ENCODE measurements around the gene POU6F2. TPM values are rescaled to one million over a fixed set of nuclear protein-coding genes. Genes with fewer than 3 reads are reported as not detected.

Gene POU6F2
- total and polyA plus RNA-seq, 2 of the 4 experiments (the other 2 are of a cell fraction) = not detected

GRCh38 chr7:39069031-39069430 is 91.3 kb downstream of the POU6F2 start:
- WGBS, 2 experiments (ENCODE audit: extremely low coverage in 2 of 2, insufficient read length in 1 of 2) = 33% methylated on average over 1 of the region's 5 CpGs; no CpG with 5 or more reads in 1 of the 2 experiments
- H3K27me3 ChIP-seq (ENCODE audit: control insufficient read depth, insufficient read depth, low read length) = no peaks in the 10 kb centered on the region; the same call in 1 of the 2 replicates
- DNase-seq (no peak), ATAC-seq (ENCODE audit: low read depth) (no peak)
- no peaks in the 10 kb centered on the region for H3K9me3 ChIP-seq (ENCODE audit: control insufficient read depth, insufficient read depth, low read length)
- H2BK120ac ChIP-seq (ENCODE audit: low read depth, low read length) = no peak overlapping the region
- dilution Hi-C loops (cut with HindIII; ENCODE audit: low sequenced_read_pairs, unreplicated experiment) = no loop called here
- H3K9ac ChIP-seq (ENCODE audit: low read depth, low read length) = no peak overlapping the region
- no peak overlapping the region for H3K4ac ChIP-seq (ENCODE audit: low read depth, low read length)
- no peaks in the 10 kb centered on the region for H3K36me3 ChIP-seq (ENCODE audit: control insufficient read depth, insufficient read depth, low read length)
- no peak overlapping the region for H4K91ac ChIP-seq (ENCODE audit: insufficient read depth, low read depth, low read length)
- H4K5ac ChIP-seq (ENCODE audit: low read depth, low read length) = no peak overlapping the region
- no peak overlapping the region for H2AK5ac ChIP-seq (ENCODE audit: low read depth, low read length)
- intact Hi-C loops (cut with micrococcal nuclease) = no loop called here
- no peaks in the 10 kb centered on the region for H3K79me1 ChIP-seq (ENCODE audit: low read depth in 1 of 2, low read length in 2 of 2)
- no peak overlapping the region for H2BK20ac ChIP-seq (ENCODE audit: low read depth, low read length)
- no peak overlapping the region for H3K4me3 ChIP-seq (ENCODE audit: insufficient read depth, low read depth, low read length)
- no peak overlapping the region for H4K8ac ChIP-seq (ENCODE audit: low read depth in 2 of 2, low read length in 2 of 2)
- no TSS peak for BruUV-seq (replicated peaks)
- no peak overlapping the region for H3K56ac ChIP-seq (ENCODE audit: extremely low read depth, insufficient read depth, low read length)
- H2BK15ac ChIP-seq (ENCODE audit: low read depth, low read length) = no peak overlapping the region
- H3K9me1 ChIP-seq (ENCODE audit: insufficient read depth, low read length) = no peaks in the 10 kb centered on the region
- H4K20me1 ChIP-seq (ENCODE audit: insufficient read depth, low read length) = no peaks in the 10 kb centered on the region
- no peak overlapping the region for H3K27ac ChIP-seq (ENCODE audit: insufficient read depth, low read length)
- ChIA-PET POLR2A (ENCODE audit: unreplicated experiment) (no interaction called here), CTCF (no interaction called here)
- H3K18ac ChIP-seq (ENCODE audit: low read depth, low read length) = no peak overlapping the region
- H3K4me2 ChIP-seq (ENCODE audit: low read depth, low read length) = no peak overlapping the region
- H2AK9ac ChIP-seq (replicated peaks; ENCODE audit: low read depth, low read length, poor library complexity) = no peak overlapping the region
- no peak overlapping the region for H3K14ac ChIP-seq (replicated peaks; ENCODE audit: low read depth, low read length)
- no peak overlapping the region for H3K23ac ChIP-seq (ENCODE audit: low read depth, low read length)
- H3K4me1 ChIP-seq (ENCODE audit: control insufficient read depth, insufficient read depth, low read length) = no peaks in the 10 kb centered on the region
- TF ChIP-seq POLR2A (IDR thresholded peaks at IDR 0.05; ENCODE audit: low read depth, low read length) (no peak), RCOR1 (IDR thresholded peaks at IDR 0.05; ENCODE audit: insufficient replicate concordance, low read length) (no peak), RFX5 (IDR thresholded peaks at IDR 0.05; ENCODE audit: low read depth, low read length) (no peak), BHLHE40 (IDR thresholded peaks at IDR 0.05; ENCODE audit: low read depth, low read length) (no peak), RAD21 (IDR thresholded peaks at IDR 0.05; ENCODE audit: low read length) (no peak), CHD1 (IDR thresholded peaks at IDR 0.05; ENCODE audit: low read depth, low read length) (no peak), MAFK (IDR thresholded peaks at IDR 0.05; ENCODE audit: low read depth, low read length) (no peak), FOS (IDR thresholded peaks at IDR 0.05; ENCODE audit: low read depth, low read length) (no peak)
- no peak overlapping the region for H2AFZ ChIP-seq (replicated peaks; ENCODE audit: low read length, poor library complexity)
- in situ Hi-C loops (cut with MboI; ENCODE audit: low sequenced_read_pairs) = no loop called here
- no peak overlapping the region for H2BK5ac ChIP-seq (ENCODE audit: low read depth, low read length, poor library complexity, severe bottlenecking)

Data from IMR-90 (cell line).